ENCODE measurements around the gene SGF29. TPM values are rescaled to one million over a fixed set of nuclear protein-coding genes. Genes with fewer than 3 reads are reported as not detected.

Gene SGF29
- total and polyA plus RNA-seq, 9 of the 15 experiments (the other 6 are each of a cell fraction or from before 2014, with no cell fraction given): 2.6 to 36.1 (median 21.2) TPM

- in situ Hi-C loops (cut with MboI) (no loop called here), intact Hi-C loops (cut with micrococcal nuclease) (no loop called here)
- CTCF ChIA-PET (ENCODE audit: low intra/inter-chr PET ratio): no interaction called here
- H3K27me3 ChIP-seq (ENCODE audit: control insufficient read depth in 2 of 2, insufficient read depth in 2 of 2, low read length in 2 of 2): no peaks in the 10 kb centered on the region
- H3K9me1 ChIP-seq (ENCODE audit: control insufficient read depth, insufficient read depth, low read length): no peaks in the 10 kb centered on the region
- TF ChIP-seq TAF1 (IDR thresholded peaks at IDR 0.05; ENCODE audit: control insufficient read depth, extremely low read depth, insufficient read depth, low read length, severe bottlenecking) (no peak), CXXC5 (CRISPR knock-in tag; IDR thresholded peaks at IDR 0.05) (no peak), GATA2 (CRISPR knock-in tag; IDR thresholded peaks at IDR 0.05) (no peak), FOS (IDR thresholded peaks at IDR 0.05; ENCODE audit: extremely low read depth, insufficient read length) (no peak)
- H4K20me1 ChIP-seq (replicated peaks; ENCODE audit: control insufficient read depth, insufficient read depth, low read length): no peaks in the 10 kb centered on the region
- no peak overlapping the region for H2AFZ ChIP-seq (ENCODE audit: low read depth, low read length)
- BruUV-seq (replicated peaks): no TSS peak
- no peak overlapping the region for H3K9ac ChIP-seq (ENCODE audit: insufficient read depth in 1 of 2, low read depth in 2 of 2, low read length in 2 of 2)
- no peak overlapping the region for H3K27ac ChIP-seq (ENCODE audit: extremely low read depth, low read depth, low read length)
- POLR2A ChIA-PET: no interaction called here
- 89% methylated on average over 10 of the region's 13 CpGs for WGBS (ENCODE audit: insufficient coverage, low coverage, missing lambda C conversion rate)
- DNase-seq (ENCODE audit: extremely low read depth in 1 of 4, low spot score in 3 of 4) (no peak), ATAC-seq (no peak), FAIRE-seq (no peak)
- H3K36me3 ChIP-seq (ENCODE audit: control insufficient read depth, insufficient read depth, low read length): peaks cover 39% of the 10 kb centered on the region; the same call in 2 of the 3 replicates
- no peak overlapping the region for H3K4me3 ChIP-seq
- H3K4me2 ChIP-seq (ENCODE audit: insufficient read depth, low read length): no peak overlapping the region
- no peaks in the 10 kb centered on the region for H3K4me1 ChIP-seq (replicated peaks in 1 of 2; ENCODE audit: control insufficient read depth in 2 of 2, insufficient read depth in 2 of 2, low read length in 2 of 2)
- H3K79me2 ChIP-seq (ENCODE audit: control insufficient read depth, insufficient read depth, low read length): no peaks in the 10 kb centered on the region
- H3K9me3 ChIP-seq (replicated peaks; ENCODE audit: control insufficient read depth, insufficient read depth, low read depth, low read length): no peaks in the 10 kb centered on the region
Observed at GRCh38 chr16:28589930-28590329, 36.2 kb downstream of the SGF29 start.
